SW 1271 (cell line): Measurements from ENCODE around the gene EMID1.

Experiments used
- DNase-seq, 2 experiments: peaks; one replicate each; lab custom pipeline; 2025; lab: John Stamatoyannopoulos, UW

The EMID1 gene

DNA sequence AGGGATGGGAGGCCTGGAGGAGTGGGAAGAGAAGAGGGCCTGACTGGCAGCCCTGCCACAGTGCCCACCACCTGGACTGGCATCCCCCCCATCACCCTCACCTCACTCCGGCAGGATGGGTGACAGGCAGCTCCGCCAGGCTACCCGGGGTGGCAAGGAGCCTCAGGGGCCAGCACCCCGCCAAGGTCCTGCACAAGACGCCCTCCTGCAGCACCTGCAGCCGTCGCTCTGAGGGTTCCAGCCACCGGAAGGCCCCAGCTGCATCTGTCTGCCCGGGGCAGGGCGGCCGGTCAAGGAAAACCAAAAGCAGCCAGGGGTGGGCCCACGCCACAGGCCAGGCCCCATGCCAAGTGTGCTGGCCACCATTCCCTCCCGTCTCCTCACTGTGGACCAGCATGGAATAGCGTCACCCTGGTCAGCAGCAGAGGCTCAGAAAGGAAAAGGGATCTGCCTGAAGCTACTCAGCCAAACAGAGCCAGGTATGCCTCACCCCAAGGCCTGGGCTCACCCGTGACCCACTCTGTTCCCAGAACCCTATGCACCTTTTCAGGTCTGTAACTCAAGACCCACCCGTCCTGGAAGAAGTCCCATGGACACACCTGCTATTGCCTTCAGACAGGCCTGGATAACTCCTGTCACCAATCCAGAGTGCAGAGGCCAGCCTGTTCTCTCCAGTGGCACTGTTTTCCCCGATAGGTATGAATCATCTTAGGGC, 55.1 kb downstream of the EMID1 start:
- no peak for DNase-seq

DNA sequence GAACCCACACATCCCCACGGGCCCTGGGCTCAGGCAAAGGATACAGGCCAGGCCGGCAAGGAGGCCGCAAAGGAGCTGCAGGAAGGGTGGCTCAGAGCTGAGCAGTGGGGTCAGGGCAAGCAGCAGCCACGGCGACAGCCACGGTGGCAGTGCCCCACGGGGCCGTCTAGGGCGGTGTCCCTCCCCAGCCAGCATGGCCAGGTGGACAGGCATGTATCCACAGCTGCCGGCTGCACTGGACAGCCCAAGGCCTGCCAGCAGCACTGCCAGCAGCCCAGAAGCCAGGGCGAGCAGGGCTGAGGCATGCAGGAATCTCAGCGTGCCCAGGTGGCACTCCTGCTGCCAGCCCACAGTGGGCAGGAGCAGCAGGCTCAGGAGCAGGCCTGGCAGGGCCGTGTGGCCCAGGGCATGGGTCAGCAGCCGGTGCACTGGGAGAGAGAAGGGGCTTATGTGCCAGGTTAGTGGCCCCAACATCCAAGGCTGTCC, 58.1 kb downstream of the EMID1 start:
- no peak for DNase-seq

DNA sequence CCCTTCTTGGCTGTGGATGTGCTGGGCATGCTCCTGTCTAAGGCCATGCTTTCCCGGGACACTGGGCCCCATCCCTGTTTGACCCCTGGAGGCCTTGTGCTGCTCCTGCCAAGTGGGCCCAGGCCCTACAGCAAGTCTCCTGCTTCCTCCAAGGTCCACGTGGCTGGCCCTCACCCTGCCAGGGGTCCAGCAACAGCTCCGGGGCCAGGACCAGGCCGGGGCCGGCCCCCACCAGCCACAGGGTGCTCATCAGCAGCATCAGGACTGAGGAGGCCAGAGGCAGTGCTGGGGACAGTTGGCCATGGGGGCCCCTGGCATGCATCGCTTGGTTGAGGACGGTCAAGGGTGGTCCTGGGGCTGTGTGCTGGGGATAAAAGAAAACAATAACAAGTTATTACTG, 59.6 kb downstream of the EMID1 start:
- no peak for DNase-seq

DNA sequence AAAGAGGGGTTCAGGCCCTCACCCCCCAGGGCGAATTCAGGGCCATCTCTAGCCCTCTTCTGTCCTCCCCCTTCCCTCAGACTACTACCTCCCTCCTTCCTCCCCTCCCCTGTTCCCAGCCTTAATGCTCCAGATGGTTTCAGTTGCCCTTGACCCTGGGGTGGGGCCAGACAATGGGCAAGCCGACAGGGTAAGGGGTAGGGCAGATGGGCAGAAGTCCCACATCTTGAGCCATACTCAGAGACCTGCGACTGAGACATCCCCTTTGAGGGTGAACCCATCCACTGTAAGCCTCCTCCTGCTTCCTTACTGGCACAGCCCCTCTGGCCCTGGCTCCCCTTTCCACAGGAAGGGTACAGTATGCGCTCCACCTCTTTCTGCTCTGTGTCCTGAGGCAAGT, 60.2 kb downstream of the EMID1 start:
- no peak for DNase-seq

DNA sequence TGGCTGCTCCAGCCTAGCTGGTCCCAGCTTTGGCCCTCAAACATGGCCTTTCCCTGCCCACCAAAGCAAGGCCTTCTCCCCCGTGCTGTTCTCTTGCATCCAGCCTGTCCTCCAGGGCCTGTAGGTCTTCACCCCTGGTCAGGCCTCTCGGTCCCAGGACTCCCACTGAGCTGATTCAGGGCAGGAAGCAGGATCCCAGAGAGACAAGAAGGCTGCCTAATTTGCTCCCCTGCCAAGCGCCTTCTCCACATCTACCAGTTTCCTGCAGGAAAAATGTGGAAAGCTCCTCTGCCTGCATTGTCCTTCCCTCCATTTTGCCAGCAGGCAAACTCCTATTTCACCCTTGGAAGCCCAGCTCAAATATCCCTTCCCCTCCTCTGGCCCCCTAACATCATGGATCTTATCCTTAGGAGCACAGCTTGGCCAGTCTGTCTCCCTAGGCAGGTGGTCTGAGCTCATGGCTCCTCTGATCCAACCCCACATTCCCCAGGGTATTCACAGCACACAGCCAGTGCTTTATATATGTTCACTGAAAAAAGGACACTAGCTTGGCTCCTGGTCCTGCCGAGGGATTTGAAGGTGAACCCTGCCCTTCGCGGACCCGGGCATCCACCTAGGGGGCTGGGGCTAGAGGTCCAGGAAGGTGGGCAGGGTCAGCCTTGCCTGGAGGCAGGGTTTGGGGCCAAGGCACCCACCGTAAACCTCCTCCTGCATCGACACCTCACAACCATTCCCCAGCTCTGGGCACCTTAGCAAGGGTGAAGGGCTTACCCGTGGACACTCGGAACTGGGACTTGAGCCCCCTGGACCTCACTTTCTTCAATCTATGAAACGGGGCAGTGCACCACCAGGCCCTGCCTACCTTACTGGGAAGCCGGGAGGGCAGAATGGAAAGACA, 61.1 kb downstream of the EMID1 start:
- DNase-seq = no peak

DNA sequence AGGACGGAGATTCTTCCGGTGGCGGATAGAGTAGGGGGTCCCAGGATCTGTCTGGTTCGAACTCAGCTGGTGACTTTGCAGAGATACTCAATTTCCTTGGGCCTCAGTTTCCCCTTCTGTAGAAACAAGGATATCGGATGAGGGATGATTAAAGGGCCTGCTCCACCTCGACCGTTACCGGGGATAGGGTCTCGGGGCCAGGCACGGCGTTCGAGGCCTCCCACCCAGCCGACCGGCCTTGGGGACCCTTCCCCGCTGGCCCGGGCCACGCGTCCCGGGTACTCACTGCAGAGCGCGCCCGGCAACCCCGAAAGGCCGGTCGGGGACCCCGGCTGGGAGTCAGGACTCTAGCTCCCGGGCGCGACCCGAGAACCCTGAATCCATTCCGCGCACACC, 61.8 kb downstream of the EMID1 start:
- DNase-seq = no peak

DNA sequence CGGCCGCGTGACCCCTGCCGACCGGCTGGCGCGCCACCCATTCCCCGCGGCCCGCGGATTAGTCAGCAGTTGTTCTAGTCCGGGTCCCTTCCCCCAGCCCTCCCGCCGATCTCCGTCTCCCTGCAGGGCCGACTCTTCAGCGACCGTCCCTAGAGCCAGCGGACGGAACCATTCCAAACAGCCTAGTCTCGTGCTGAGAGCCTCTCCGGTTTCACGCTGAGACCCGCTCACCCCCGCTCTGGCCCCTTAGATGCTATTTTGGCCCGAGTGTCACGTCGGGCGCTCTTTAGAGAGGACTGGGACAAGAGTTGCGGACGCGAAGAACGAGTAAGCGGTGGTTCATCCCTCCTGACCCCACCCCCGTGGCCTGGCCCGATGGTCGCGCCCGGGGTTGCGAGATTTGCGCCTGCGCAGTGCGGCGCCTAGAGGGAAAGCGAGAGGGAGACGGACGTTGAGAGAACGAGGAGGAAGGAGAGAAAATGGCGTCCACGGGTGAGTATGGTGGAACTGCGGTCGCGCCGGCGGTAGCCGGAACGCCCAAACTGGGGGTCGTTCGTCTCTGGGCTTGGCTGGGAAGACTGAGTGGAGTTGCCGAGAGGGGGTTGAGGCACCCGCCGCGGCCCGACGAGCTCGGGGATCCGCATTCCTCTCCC, 62.3 kb downstream of the EMID1 start, which contains the start of the genes EWSR1 and RHBDD3:
EWSR1 (plus strand) TSS at position 411 of the 653 bp plus-strand sequence; CDS start at position 480, 69 bp downstream.
RHBDD3 (minus strand) TSS at position 124 of the 653 bp plus-strand sequence. CDS start 2,355 bp downstream, outside the sequence.
- DNase-seq = peak; percentile 72 to 91

DNA sequence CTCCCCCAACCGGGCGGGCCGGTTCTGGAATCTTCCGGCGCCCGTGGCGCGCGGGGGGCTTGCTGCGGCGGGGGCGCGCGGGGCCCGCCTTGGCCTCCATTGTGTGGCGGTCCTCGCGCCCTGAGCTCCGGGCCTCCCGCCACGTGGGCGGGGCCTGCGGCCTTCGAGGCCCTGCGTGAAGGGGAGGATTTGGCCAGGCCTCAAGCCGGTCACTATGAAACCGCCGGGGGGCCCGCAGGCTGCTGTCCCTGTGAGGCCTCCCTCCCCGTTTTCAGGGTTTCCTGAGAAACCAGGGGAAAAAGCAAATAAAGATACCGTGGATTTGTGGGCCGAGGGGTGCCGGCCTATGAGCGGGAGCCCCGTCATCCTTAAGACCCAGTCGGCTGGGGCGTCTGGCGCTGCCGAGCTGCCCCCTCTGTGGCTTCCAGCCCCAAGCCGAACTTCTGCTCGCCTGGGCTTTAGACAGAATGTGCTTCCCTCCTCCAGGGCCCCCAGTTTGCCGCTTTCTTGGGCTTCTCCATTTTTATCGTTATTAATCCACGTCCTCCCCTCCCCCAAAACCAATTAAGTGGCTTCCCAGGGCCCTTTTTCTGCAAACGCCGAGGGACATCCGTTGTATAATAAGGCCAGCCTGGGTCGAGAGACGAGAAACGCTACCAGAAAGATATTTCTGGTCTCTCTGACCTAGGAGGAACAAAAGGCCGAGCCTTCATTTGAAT, 63.0 kb downstream of the EMID1 start:
- DNase-seq = no peak

DNA sequence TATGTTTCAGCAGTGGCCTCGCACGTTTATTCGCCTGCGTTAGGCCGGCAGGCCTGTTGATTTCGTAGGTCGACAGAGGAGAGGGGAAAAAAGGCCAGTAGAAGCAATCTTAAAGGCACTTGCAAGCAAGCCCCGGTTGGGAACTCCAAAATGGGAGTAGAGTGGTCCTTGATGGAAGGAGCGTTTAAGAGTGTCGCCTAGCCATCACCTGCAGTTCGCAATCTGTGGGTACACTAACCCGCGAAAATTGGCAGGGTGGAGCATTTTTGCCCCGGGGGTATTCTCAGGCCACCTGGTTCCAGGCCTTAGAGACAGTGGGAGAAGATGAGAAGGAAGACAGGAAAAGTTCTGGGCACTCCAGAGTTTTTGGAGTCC, 63.5 kb downstream of the EMID1 start:
- DNase-seq = no peak

DNA sequence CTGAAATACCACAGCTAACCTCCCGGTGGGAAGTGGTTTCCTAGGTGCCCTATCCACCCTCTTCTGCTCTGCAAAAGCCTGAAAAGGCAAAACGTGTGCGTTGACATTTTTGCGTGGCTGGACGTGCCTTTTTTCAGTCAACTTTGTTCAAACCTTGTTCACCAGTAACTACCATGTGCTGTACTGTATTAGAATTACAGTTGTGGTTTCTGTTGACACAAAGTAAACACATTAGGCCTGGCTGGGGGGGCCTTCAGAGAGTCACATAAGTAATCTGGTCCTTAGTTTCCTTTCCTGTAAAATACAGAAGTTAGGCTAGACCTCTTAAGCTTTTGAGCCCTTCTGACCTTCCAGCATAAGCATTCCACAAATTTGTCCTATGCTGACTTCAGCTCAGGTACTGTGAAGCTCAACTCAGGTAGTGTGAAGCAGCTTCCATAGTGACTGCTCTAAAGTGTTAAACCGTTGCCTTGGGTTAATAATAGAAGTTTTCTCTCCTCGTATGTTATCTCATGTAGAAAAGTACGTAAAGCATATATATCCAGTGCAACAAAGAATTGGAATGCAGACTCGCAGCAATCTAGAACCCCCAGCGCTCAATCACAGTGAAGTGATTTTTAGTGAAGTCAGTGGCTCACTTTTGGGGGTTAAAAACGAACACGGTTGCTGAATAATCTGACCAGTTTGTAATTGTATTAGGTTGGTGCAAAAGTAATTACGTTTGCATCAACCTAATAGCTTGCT, 64.2 kb downstream of the EMID1 start:
- no peak for DNase-seq

DNA sequence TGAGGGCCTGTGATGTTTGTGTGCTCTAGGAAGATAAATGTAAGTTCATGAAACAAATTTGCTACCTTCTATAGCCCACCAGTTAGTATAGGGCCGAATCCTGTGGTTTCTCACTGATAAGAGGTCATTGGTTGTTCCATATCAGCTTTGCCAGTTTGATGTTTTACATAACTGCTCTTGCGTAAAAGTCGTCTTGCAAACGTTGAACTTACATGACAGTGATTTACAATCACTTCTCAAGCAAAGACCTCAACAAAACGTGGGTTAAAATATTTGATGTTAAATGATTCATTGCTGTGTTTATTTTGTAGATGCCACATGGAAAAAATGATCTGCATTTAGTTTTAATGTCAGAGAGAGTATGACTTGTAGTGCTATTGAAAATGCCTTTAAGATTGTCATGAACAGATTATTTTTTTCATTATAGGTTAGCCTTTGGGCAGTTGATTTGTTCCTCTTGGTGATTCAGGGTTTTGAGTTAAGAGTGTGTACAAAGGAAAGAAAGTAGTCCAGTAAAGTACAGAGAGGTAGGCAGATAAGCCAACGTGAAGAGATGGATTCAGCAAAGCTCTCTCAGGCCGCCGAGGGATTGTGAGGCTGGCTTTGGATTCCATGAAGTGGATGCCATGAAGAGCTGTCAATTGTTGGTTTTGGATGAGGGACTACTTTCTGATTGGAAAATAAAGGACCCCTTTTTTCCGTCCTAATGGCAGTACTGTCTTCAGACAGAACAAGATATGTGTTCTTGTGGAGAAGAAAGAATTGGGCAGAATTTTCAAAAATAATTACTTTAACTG, 65.0 kb downstream of the EMID1 start:
- DNase-seq = no peak

DNA sequence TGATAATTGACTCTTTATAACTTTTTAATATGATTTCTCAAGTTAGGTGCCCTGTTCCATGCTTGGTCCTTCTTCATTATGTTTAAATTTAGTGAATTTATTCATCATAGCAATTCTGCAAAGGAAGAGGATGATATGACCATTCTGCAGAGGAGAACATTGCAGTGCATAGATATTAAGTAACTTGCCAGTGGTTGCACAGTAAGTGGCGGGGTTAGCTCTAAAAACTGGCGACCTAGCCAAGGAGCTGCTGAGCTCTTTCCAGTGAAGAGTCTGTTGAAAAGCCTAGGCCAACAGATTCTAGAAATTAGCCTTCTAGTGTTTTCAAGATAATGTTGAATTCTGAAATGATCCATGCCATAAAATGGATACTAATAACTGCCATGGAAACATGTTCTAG, 66.9 kb downstream of the EMID1 start:
- no peak for DNase-seq

DNA sequence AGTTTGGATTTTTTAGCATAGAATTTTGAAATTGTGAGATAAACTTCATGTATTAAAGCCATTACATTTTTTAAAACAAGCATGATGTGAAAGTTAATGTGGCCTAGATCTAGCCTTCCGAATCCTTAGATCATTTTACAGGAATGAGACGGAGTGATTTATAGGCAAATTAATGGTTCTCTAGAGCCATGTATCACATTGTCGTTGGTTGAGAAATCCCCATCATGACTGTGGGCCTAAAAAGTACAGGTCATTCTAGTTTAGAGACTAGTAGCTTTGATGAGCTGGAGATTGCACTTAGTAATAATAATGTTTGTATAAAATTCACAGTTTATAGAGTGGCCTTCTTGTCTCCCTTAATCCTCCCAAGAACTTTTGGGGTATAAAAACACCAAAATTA, 69.5 kb downstream of the EMID1 start:
- DNase-seq = no peak

DNA sequence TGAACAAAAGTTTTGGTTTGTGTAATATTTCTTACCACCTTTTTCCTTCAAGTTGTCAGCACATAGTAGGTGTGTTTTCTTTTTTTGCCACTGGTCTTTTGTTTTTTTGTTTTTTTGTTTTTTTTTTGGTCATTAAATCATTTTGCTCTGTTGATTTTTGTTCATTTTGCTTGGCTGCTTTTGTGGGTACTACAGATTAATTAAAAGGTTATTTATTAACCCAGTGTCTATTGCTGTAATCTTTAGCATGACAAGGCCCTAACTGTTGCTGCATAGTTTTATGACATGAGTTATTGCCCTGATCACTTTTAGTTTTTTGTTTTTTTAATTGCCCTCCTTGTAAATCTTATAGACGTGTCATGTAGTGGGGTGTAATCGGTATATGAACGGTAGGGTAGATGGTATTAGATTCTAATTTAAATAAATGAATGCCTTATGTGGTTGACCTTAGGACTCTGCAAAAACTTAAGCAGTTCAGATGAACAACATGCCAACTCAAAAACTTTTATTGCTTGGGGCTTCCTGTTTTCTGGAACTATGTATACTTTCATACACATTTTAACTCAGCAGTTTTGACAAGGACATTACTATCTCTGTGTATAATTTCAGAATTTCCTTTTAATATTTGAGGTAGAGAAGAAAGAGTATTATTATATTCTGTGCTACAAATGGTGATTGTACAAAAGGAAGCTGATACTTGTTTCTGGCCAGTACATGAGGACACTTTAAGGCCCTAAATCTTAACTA, 70.3 kb downstream of the EMID1 start:
- no peak for DNase-seq

DNA sequence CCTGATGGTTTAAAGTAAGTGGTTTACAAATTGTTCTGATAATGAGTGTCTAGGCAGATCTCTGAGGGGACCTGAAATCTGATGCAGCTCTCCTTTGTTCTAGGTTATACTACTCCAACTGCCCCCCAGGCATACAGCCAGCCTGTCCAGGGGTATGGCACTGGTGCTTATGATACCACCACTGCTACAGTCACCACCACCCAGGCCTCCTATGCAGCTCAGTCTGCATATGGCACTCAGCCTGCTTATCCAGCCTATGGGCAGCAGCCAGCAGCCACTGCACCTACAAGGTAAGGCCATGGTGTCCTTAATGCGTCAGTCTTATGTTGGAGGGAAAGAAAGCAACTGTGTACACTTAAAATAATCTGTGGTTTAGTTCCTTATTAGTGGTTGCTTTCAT, 72.2 kb downstream of the EMID1 start:
- no peak for DNase-seq

DNA sequence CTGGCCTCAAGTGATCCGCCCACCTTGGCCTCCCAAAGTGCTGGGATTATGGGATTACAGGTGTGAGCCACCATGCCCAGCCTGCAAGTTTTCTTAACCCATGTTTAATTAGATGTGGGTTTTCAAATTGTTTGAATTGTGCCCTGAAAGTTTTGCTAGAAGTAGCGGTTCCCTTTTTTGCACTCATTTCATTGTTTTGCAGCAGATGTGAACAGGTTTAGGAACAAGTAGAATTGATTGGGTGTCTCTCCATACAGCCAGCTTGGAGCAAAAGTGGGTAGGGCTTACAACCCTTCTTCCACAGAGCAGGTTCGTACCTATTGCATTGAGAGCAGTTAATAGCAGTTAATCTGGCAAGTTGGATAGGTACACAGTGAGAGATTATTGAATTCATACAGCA, 78.5 kb downstream of the EMID1 start:
- DNase-seq = no peak

DNA sequence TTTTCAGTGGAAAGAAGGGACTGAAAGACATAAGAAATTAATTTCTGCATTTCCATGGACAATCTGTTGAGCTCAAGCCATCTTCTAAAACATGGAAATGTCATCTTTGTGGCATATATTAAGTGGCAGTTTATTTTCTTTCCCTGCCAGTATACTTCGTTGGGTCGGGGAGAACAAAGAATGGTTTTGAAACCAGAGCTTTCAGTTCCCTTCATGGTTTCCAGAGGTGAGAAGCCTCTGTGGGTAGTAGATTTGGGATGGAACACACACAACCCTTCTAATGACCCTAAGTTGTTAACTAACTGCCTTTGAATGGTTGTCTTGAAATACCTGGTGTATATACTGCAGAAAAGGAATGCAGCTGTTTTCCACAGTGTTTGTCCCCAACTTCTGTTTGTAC, 83.1 kb downstream of the EMID1 start:
- no peak for DNase-seq

DNA sequence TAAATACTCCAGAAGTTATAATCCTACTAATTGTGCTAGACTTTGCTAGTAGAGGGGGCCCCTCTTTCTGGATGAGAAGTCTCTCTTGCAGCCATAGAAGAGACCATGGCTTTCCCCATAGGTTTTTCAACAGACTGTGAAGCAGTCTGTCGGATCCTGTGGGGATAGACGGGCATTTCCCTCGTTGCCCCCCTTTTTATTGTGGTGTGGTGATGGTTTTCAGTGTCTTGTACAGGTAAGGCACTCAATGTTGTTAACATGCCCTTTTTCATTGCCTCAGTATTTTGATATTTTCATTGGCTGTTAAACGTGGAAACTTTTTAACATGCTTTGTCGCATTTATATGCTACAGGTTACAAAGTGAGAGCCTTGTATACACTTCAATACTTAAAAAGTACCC, 84.4 kb downstream of the EMID1 start:
- no peak for DNase-seq

DNA sequence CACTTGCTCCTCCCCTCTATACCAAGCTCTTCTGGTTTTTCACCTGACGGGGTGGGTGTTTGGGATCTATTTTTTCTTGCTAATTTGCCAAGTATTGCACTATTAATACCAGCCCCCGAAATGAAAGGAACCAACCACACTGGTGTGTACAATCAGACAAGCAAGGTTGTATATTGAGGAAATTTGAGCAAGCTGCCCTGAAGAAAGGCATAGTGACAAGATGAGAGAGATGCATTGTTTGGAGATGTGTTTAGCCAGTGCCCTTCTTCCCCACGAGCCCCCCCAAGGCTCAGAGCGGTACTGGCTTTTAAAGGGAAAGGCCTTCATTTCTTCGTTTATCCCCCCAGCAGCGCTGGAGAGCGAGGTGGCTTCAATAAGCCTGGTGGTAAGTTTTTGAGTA, 85.5 kb downstream of the EMID1 start:
- no peak for DNase-seq

DNA sequence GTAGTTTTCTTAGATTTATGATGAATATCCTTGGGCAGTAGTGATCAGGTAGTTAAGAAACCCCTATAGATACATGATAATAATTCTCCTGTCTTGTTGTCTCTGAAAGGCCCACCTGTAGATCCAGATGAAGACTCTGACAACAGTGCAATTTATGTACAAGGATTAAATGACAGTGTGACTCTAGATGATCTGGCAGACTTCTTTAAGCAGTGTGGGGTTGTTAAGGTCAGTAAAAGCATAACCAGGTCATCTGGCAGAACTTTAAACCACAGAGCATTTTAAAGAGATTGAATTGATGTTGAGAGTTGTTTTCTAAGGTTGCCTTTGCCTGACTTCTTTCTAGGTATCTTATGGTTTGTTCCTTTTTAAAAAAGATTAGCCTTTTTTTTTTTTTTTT, 86.7 kb downstream of the EMID1 start:
- no peak for DNase-seq
